Activated naive CD8-positive, alpha-beta T cell treated with anti-CD3 and anti-CD28 coated beads for 36 hours (primary cell): Measurements from ENCODE around the gene ZNF862. TPM values are rescaled to one million over a fixed set of nuclear protein-coding genes. Genes with fewer than 3 reads are reported as not detected.

ENCODE experiments used
- DNase-seq: peaks from one replicate; pipeline ENCODE4 v3.0.0; 2021
- H3K27ac Mint-ChIP-seq: one replicate; pipeline ENCODE4 v1.8.0; 2022; ENCODE audit warnings: mild to moderate bottlenecking, moderate library complexity, mixed read lengths
- H3K27me3 Mint-ChIP-seq: one replicate; pipeline ENCODE4 v1.8.0; 2022; ENCODE audit warnings: mild to moderate bottlenecking, mixed read lengths
- H3K36me3 Mint-ChIP-seq: one replicate; pipeline ENCODE4 v1.8.0; 2021; ENCODE audit warnings: mild to moderate bottlenecking, mixed read lengths
- H3K4me1 Mint-ChIP-seq: one replicate; pipeline ENCODE4 v1.8.0; 2021; ENCODE audit warnings: mixed read lengths
- H3K4me3 Mint-ChIP-seq: one replicate; pipeline ENCODE4 v1.8.0; 2022; ENCODE audit warnings: mild to moderate bottlenecking, moderate library complexity, mixed read lengths
- H3K9me3 Mint-ChIP-seq: one replicate; pipeline ENCODE4 v1.8.0; 2022; ENCODE audit warnings: mixed read lengths
- total RNA-seq, 2 experiments: library from RNA; stranded (reverse); gene quantifications; one replicate each; pipeline ENCODE4 v1.2.3, GENCODE V29; 2021

Gene ZNF862
- total RNA-seq, 2 experiments from 2014 or later, result 5.9 to 7.0 TPM

DNA sequence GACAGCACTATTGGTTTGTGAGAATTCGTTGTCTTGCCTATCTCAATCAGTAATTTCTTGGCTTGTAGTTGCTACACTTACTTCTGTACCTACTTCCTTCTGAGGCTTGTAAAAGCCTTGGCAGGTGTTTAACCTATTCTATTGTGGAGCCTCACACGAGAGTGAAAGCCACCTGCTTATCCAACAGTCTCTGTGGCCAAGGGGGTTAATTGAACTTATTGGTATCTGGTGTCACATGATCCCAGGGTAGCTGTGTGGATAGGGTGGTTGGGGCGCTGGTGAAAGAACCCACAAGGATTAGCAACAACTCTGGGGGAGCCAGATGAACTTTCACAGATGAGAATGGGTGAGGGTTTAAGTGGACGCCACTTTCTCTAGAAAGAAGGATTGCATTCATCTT lies 21.7 kb downstream of the ZNF862 start:
- Mint-ChIP-seq H3K4me1 (peaks cover 49% of the 10 kb centered on the region), H3K4me3 (no peak overlapping the region), H3K27me3 (no peaks in the 10 kb centered on the region), H3K27ac (no peak overlapping the region), H3K36me3 (peaks cover 4% of the 10 kb centered on the region), H3K9me3 (no peaks in the 10 kb centered on the region)
- no peak for DNase-seq

DNA sequence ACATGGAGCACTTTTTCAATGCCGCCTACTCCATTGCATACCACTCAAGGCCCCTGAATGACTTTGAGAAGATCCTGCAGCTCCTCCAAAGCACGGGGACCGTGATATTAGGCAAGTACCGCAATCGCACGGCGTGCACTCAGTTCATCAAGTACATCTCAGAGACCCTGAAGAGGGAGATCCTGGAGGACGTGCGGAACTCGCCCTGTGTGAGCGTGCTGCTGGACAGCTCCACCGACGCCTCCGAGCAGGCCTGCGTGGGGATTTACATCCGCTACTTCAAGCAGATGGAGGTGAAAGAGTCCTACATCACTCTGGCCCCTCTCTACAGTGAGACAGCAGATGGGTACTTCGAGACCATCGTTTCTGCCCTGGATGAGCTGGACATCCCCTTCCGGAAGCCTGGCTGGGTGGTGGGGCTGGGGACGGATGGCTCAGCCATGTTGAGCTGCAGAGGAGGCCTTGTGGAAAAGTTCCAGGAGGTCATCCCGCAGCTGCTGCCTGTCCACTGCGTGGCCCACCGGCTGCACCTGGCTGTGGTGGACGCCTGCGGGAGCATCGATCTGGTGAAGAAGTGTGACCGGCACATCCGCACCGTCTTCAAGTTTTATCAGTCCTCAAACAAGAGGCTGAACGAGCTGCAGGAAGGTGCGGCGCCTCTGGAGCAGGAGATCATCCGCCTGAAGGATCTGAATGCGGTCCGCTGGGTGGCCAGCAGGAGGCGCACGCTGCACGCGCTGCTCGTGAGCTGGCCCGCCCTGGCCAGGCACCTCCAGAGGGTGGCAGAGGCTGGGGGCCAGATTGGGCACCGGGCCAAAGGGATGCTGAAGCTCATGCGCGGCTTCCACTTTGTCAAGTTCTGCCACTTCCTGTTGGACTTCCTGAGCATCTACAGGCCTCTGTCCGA lies 22.9 kb downstream of the ZNF862 start:
- Mint-ChIP-seq H3K27ac (no peak overlapping the region), H3K4me1 (peaks cover 46% of the 10 kb centered on the region), H3K27me3 (no peaks in the 10 kb centered on the region), H3K4me3 (no peak overlapping the region), H3K36me3 (peaks cover 4% of the 10 kb centered on the region), H3K9me3 (no peaks in the 10 kb centered on the region)
- no peak for DNase-seq

DNA sequence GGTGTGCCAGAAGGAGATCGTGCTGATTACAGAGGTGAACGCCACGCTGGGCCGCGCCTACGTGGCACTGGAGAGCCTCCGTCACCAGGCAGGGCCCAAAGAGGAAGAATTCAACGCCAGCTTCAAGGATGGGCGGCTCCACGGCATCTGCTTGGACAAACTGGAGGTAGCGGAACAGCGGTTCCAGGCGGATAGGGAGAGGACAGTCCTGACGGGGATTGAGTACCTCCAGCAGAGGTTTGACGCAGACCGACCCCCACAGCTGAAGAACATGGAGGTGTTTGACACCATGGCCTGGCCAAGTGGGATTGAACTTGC lies 23.5 kb downstream of the ZNF862 start:
- no peak overlapping the region for H3K27ac Mint-ChIP-seq
- H3K9me3 Mint-ChIP-seq, result no peaks in the 10 kb centered on the region
- H3K36me3 Mint-ChIP-seq, result peaks cover 2% of the 10 kb centered on the region
- H3K4me3 Mint-ChIP-seq, result no peak overlapping the region
- DNase-seq, result no peak
- no peaks in the 10 kb centered on the region for H3K27me3 Mint-ChIP-seq
- H3K4me1 Mint-ChIP-seq, result peaks cover 46% of the 10 kb centered on the region

DNA sequence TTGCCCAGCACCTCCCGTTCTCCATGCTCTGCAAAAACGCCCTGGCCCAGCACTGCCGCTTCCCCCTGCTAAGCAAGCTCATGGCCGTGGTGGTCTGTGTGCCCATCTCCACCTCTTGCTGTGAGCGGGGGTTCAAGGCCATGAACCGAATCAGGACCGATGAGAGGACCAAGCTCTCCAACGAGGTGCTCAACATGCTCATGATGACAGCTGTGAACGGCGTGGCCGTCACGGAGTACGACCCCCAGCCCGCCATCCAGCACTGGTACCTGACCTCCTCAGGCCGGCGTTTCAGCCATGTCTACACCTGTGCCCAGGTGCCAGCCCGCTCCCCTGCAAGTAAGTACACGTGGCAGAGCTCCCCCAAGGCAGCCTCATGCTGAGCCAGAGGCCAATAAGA lies 24.0 kb downstream of the ZNF862 start:
- Mint-ChIP-seq H3K27ac (no peak overlapping the region), H3K36me3 (peaks cover 2% of the 10 kb centered on the region), H3K27me3 (no peaks in the 10 kb centered on the region), H3K9me3 (no peaks in the 10 kb centered on the region), H3K4me3 (no peak overlapping the region), H3K4me1 (peaks cover 48% of the 10 kb centered on the region)
- no peak for DNase-seq

DNA sequence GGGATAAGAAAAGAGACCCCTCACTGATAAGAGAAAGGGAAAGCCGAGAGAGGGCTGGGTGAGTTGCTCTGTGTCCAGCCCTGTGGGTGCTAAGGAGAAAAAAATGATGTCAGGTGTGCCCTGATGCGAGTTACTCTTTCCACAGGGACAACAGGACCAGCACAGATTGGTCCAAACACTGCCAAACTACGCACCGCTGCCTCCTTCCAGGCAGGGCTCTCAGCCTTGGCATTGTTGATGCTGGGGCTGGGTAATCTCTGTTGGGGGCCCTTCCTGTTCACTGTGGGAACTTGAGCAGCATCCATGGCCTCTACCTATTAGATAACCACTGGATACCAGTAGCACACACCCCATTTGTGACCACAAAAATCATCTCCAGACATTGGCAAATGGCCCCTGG lies 25.3 kb downstream of the ZNF862 start:
- no peak for DNase-seq
- no peak overlapping the region for H3K4me3 Mint-ChIP-seq
- no peaks in the 10 kb centered on the region for H3K9me3 Mint-ChIP-seq
- H3K27me3 Mint-ChIP-seq, result no peaks in the 10 kb centered on the region
- H3K36me3 Mint-ChIP-seq, result peaks cover 4% of the 10 kb centered on the region
- H3K4me1 Mint-ChIP-seq, result peaks cover 50% of the 10 kb centered on the region
- peak overlapping the region; percentile 12 for H3K27ac Mint-ChIP-seq

DNA sequence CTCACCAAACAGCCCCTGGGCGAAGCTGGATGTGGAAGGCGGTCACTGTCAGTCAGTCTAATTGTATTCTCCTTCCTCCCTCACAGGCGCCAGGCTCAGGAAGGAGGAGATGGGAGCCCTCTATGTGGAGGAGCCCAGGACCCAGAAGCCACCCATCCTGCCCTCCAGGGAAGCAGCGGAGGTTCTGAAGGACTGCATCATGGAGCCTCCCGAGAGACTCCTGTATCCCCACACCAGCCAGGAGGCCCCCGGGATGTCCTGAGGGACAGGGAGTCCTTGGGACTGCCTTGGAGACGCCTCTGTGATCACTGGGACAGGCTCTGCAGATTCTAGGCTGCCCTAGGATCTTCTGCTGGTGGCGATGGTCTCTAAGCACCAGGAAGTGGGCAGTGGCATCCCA lies 25.8 kb downstream of the ZNF862 start:
- Mint-ChIP-seq H3K4me1 (peaks cover 55% of the 10 kb centered on the region), H3K27ac (peak overlapping the region; percentile 38), H3K9me3 (no peaks in the 10 kb centered on the region), H3K36me3 (peaks cover 5% of the 10 kb centered on the region), H3K4me3 (no peak overlapping the region), H3K27me3 (no peaks in the 10 kb centered on the region)
- no peak for DNase-seq

DNA sequence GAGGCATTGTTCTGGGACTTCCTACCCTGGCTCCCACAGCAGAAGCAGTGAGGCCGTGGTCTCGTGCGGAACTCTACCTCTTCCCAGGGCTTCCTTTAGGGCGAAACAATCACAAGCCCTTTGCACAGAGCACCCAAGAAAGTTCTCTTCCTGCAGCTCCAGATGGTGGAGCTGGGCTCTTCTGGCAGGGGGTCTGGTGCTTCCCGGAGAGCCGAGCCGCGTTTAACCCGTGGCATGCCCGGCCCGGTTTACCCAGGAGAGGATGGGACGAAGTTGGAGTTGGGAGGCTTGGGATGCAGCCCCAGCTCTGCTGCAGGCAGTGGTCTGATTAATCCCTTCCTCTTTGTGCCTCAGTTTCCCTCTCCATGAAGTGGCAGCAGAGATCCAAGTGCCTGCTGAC lies 26.6 kb downstream of the ZNF862 start:
- peak overlapping the region; percentile 92 for H3K27ac Mint-ChIP-seq
- H3K4me3 Mint-ChIP-seq, result no peak overlapping the region

DNA sequence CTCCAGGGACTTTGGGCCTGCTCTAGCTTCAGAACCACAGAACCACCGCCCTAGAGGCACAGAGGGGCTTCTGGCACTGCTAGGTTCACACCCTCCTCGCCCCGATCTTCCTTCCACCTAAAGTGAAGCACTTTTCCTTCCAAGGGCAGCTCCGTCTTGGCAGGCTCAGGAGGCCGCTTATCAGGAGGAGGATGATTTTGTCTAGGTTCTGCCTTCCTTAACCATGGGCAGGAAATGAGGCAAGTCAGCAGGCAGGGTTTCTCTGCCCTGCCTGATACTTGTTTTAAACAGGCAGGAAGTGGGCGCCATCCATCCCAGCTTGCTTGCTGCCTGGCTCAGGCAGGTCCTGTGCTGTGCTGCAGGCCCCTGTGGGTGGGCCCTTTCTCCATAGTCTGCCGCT lies 27.3 kb downstream of the ZNF862 start:
- Mint-ChIP-seq H3K4me3 (peak overlapping the region; percentile 37), H3K4me1 (peaks cover 68% of the 10 kb centered on the region), H3K27ac (peak overlapping the region; percentile 92), H3K36me3 (peaks cover 9% of the 10 kb centered on the region), H3K27me3 (no peaks in the 10 kb centered on the region), H3K9me3 (no peaks in the 10 kb centered on the region)
- peak; percentile 61 for DNase-seq

More for the DNA sequence above, 26.6 kb downstream of the ZNF862 start:
- Mint-ChIP-seq H3K27me3 (no peaks in the 10 kb centered on the region), H3K4me1 (peaks cover 61% of the 10 kb centered on the region), H3K36me3 (peaks cover 8% of the 10 kb centered on the region), H3K9me3 (no peaks in the 10 kb centered on the region)
- no peak for DNase-seq

DNA sequence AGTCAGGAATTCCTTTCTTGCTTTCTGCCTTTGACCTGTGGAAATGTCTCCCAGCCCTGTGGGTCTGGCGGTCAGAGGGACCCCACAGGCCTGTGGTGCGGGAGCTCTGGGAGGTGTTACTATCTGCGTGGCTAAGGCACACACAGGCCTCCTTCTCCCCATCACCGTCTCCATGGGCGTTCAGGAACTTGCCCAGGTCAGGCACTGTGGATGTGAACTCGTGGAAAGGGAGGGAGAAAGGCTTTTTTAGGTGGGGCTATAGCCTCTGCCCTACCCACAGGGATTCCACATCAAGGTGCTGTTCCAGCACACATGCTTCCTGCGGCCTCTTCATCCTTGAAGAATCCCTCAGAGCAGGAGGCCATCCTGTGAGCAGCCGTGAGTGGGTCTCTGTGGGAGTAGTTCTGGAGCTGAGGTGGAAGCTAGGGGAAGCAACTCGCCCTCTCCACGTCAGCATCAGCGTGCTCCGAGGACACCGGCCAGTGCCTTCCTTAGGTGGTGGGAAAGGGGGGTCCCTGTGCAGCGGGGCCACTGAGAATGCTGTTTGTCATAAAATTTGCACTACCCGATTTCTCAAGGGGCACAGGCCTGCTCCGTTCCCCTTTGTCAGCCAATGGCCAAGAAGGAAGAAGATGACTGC lies 28.1 kb downstream of the ZNF862 start:
- peaks cover 76% of the 10 kb centered on the region for H3K4me1 Mint-ChIP-seq
- H3K4me3 Mint-ChIP-seq, result peak overlapping the region; percentile 56
- H3K27me3 Mint-ChIP-seq, result no peaks in the 10 kb centered on the region
- DNase-seq, result no peak
- H3K36me3 Mint-ChIP-seq, result peaks cover 17% of the 10 kb centered on the region
- no peaks in the 10 kb centered on the region for H3K9me3 Mint-ChIP-seq
- peak overlapping the region; percentile 92 for H3K27ac Mint-ChIP-seq

DNA sequence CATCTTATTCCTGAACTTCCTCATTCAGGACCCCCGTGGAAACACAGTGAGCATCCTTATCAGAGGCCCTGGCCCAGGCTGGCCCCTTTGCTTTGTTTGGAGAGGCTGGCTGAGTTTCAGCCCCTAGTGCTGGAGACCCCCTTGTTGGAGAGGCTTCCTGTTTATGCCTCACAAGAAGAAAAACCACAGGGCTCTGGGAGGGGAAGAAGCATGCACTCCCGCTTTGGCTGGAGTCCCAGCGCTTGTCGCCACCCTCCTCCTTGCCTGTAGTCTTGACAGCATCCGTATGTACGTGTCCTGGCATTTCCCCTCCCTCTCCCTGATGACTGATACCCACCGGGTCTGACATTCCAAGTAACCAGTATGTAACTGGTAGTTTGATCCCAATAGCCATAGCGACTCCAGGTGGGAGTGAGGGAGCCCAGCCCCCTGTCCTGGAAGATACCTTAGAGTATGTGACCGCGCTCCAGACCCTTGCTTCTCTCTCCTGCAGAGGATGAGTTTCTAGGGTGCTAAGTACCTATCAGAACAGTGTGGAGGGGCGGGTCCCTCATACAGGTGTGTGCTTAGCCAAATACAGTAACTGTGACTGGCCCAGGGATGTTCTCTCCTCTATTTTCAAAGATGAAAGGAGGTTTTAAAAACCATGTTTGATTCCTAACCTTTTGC lies 28.7 kb downstream of the ZNF862 start:
- H3K27ac Mint-ChIP-seq, result peak overlapping the region; percentile 92
- H3K4me1 Mint-ChIP-seq, result peaks cover 82% of the 10 kb centered on the region
- H3K4me3 Mint-ChIP-seq, result peak overlapping the region; percentile 35

DNA sequence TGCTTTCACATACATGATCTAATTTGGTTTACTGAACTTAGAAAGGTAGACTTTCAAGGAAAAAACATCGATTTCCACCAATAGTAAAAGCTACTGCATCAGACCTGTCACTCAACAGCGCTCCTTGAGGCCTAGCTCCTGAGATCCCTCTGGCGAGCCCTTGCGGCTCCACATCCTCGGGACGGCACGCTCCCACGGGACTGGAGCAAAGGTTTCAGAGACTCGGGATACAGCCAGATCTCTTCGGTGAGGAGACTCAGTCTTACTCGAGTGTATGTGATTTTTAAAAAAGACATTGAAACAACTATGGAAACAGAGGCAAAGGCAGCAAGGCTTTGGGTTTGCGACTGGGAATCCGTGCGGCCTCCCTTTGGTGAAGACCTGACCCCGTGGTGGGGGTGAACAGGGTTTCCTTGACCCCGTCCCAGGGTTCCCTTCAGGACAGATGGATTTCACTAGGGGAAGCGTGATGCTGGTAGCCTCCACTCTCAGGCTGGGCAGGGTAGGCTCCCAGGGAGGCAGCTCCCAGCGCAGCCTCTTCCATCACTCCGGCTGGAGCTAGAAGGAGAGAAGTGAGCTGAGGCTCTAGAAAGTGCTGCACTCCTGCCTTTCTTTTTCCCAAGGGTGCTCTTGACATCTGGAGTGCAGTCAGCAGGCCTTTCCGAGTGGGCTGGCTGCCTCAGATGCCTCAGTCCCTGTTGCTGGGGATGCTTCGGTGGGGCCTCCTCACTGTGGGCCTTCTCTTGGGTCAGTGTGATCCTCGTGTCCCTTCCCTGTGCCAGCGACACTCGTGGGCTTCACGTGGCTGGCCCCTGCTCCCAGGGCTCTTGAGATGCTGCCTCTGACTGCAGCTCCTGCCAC lies 29.8 kb downstream of the ZNF862 start:
- DNase-seq, result no peak
- H3K36me3 Mint-ChIP-seq, result peaks cover 28% of the 10 kb centered on the region
- peak overlapping the region; percentile 92 for H3K27ac Mint-ChIP-seq
- H3K9me3 Mint-ChIP-seq, result no peaks in the 10 kb centered on the region
- H3K4me1 Mint-ChIP-seq, result peaks cover 87% of the 10 kb centered on the region
- no peaks in the 10 kb centered on the region for H3K27me3 Mint-ChIP-seq
- no peak overlapping the region for H3K4me3 Mint-ChIP-seq

More for the DNA sequence above, 28.7 kb downstream of the ZNF862 start:
- H3K9me3 Mint-ChIP-seq, result no peaks in the 10 kb centered on the region
- H3K27me3 Mint-ChIP-seq, result no peaks in the 10 kb centered on the region
- H3K36me3 Mint-ChIP-seq, result peaks cover 22% of the 10 kb centered on the region
- no peak for DNase-seq

DNA sequence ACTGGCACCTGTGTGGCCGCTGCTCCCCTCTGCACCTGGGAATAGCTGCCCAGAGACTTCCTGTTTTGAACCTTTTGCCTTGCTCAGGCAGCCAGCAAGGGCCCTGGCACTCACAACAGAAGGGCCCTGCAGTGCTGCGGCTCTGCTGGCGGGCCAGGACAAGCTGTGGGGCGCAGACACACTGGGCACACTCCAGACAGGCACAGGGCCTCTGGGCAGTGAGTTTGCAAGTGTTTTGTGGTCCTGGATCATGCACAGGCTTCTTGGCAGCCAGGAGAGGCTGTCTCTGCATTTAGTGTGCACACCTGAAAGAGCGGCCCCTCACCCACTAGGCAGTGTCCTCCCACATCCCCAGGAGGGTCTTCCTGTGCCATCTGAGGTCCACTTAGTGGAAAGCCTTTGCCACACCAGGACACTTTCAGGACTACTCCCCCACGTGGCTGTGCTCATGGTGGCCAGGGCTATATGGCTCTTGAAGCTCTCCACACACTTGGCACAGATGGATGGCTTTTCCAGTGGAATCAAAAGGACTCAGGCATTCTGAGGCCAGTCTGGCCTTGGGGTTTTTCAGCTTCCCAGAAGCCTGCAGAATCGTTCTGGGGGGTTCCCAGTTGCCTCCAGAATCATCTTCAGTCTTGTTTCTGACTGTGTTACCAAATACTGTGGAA lies 30.6 kb downstream of the ZNF862 start:
- Mint-ChIP-seq H3K4me1 (peaks cover 82% of the 10 kb centered on the region), H3K27ac (peak overlapping the region; percentile 79), H3K4me3 (peak overlapping the region; percentile 40), H3K36me3 (peaks cover 26% of the 10 kb centered on the region), H3K27me3 (no peaks in the 10 kb centered on the region), H3K9me3 (no peaks in the 10 kb centered on the region)
- no peak for DNase-seq

DNA sequence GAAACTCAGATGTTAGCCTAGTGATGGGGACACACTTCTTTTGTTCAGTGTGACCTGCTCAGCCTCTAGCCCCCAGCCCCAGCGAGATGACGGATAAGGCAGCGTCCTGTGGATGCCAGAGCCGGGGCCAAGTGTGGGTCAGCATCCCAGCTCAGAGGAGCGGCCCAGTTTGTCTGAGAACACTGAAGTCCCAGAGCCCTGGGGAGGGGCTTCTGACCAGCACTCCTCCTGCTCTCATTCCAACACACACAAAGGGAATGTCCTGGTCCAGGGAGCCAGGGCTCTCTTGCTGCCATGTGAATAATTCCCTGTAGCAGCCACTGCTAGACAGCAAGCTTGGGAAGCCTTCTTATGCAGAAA lies 31.1 kb downstream of the ZNF862 start:
- no peaks in the 10 kb centered on the region for H3K27me3 Mint-ChIP-seq
- peak overlapping the region; percentile 55 for H3K4me3 Mint-ChIP-seq
- peaks cover 26% of the 10 kb centered on the region for H3K36me3 Mint-ChIP-seq
- peaks cover 78% of the 10 kb centered on the region for H3K4me1 Mint-ChIP-seq
- DNase-seq, result no peak
- no peaks in the 10 kb centered on the region for H3K9me3 Mint-ChIP-seq
- peak overlapping the region; percentile 95 for H3K27ac Mint-ChIP-seq

DNA sequence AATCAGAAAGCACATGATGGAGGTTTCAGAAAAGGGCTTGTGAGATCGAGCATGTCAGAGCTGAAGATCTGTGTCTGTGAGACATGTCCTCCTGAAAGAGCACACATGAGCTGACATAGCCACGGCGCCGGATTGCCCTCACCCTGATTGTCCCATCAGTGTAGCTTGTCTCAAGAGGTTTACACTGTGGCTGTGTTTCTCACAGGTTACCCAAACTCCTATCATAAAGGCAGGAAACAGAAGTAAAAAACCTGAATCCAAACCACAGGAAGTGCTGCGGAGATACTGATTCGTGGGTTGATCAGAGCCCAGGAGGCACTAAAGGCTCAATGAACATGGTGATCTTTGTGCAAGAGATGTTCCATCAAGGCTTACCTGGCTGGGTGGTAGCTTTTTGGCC lies 31.7 kb downstream of the ZNF862 start:
- no peak for DNase-seq
- peaks cover 26% of the 10 kb centered on the region for H3K36me3 Mint-ChIP-seq
- peak overlapping the region; percentile 95 for H3K27ac Mint-ChIP-seq
- no peaks in the 10 kb centered on the region for H3K27me3 Mint-ChIP-seq
- peaks cover 77% of the 10 kb centered on the region for H3K4me1 Mint-ChIP-seq
- H3K9me3 Mint-ChIP-seq, result no peaks in the 10 kb centered on the region
- peak overlapping the region; percentile 55 for H3K4me3 Mint-ChIP-seq
